Nephron progenitor cell (in vitro differentiated cells): ENCODE measurements around the gene CNGB1.

ENCODE experiments used
- DNase-seq: peaks from one replicate; pipeline ENCODE4 v3.0.0; 2021
- H3K27ac Mint-ChIP-seq: 2 replicates; pipeline ENCODE4 v1.8.0; 2021; ENCODE audit warnings: mild to moderate bottlenecking, moderate library complexity, mixed read lengths
- H3K27me3 Mint-ChIP-seq: 2 replicates; pipeline ENCODE4 v1.8.0; 2021; ENCODE audit warnings: mild to moderate bottlenecking, low read depth, mixed read lengths; ENCODE audit not compliant: poor library complexity
- H3K36me3 Mint-ChIP-seq: 2 replicates; pipeline ENCODE4 v1.8.0; 2021; ENCODE audit warnings: low read depth, mixed read lengths
- H3K4me1 Mint-ChIP-seq: 2 replicates; pipeline ENCODE4 v1.8.0; 2021; ENCODE audit warnings: mixed read lengths
- H3K4me3 Mint-ChIP-seq: 2 replicates; pipeline ENCODE4 v1.8.0; 2021; ENCODE audit warnings: mild to moderate bottlenecking, moderate library complexity, mixed read lengths
- H3K9me3 Mint-ChIP-seq: 2 replicates; pipeline ENCODE4 v1.8.0; 2021; ENCODE audit warnings: mild to moderate bottlenecking, moderate library complexity, mixed read lengths
- TF ChIP-seq, protein P1 (sequence below): fragments of 200-600 bp; sonication (generic); IDR thresholded peaks from 2 replicates; pipeline ENCODE4 v1.5.0; 2021; ENCODE audit warnings: antibody characterized with exemption

The CNGB1 gene

GRCh38 chr16:57951204-57951960, 19.5 kb downstream of the CNGB1 start:
- Mint-ChIP-seq H3K36me3 (no peaks in the 10 kb centered on the region), H3K9me3 (no peaks in the 10 kb centered on the region), H3K27me3 (peaks cover 9% of the 10 kb centered on the region), H3K4me1 (peaks cover 4% of the 10 kb centered on the region), H3K4me3 (no peak overlapping the region), H3K27ac (no peak overlapping the region)
- DNase-seq = no peak
- TF ChIP-seq, protein P1, sequence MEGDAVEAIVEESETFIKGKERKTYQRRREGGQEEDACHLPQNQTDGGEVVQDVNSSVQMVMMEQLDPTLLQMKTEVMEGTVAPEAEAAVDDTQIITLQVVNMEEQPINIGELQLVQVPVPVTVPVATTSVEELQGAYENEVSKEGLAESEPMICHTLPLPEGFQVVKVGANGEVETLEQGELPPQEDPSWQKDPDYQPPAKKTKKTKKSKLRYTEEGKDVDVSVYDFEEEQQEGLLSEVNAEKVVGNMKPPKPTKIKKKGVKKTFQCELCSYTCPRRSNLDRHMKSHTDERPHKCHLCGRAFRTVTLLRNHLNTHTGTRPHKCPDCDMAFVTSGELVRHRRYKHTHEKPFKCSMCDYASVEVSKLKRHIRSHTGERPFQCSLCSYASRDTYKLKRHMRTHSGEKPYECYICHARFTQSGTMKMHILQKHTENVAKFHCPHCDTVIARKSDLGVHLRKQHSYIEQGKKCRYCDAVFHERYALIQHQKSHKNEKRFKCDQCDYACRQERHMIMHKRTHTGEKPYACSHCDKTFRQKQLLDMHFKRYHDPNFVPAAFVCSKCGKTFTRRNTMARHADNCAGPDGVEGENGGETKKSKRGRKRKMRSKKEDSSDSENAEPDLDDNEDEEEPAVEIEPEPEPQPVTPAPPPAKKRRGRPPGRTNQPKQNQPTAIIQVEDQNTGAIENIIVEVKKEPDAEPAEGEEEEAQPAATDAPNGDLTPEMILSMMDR = no peak

DNA sequence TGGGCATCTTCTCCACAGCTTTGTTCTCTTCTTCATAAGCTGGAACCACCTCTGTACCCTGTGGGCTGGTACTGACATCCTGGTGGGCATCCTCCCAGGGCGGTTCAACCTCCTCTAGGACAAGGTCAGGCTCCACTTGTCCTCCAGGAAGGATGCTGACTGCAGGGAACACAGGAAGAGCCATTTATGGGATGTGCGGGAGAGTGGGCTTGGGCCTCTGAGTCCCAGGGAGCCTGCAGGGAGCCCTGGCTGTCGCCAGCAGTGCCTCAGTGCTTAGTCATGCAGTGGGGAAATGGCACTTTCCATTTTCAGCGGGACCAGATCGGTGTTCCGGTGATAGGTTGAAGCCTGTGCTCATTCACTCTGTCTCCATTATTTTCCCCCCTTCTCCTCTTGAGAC, 20.5 kb downstream of the CNGB1 start:
- TF ChIP-seq, protein P1 = no peak
- no peaks in the 10 kb centered on the region for H3K9me3 Mint-ChIP-seq
- no peak overlapping the region for H3K27ac Mint-ChIP-seq
- H3K4me1 Mint-ChIP-seq = peaks cover under 1% of the 10 kb centered on the region
- no peaks in the 10 kb centered on the region for H3K36me3 Mint-ChIP-seq
- DNase-seq = no peak
- H3K27me3 Mint-ChIP-seq = peaks cover 13% of the 10 kb centered on the region
- H3K4me3 Mint-ChIP-seq = no peak overlapping the region

DNA sequence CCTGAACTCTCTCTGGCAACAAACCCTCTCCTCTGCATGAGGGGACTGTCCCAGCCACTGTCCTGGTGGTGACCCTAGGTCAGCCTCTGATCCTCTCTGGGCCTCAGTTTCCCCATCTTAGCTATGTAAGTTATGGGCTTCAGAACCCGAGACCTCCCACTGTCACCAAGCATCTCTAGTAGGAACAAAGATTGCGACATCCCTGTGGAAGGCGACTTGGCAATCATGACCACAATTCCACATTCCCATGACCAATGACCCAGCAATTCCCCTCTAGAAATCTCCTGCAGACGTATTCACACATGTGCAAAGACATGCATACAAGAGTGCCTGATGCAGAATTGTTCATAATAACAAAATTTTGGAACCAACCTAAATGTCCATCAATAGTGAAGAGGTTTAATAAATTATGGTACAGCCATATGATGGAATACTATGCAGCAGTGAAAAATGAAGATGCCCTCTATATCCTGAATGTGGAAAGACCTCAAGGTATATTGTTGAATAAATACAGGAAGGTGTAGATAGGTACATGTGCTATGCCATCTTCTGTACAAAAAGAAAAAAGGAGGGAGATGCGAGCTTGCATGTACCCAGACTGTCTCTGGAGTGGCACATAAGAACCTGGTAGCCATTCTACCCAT, 21.2 kb downstream of the CNGB1 start:
- no peaks in the 10 kb centered on the region for H3K36me3 Mint-ChIP-seq
- TF ChIP-seq, protein P1 = no peak
- no peaks in the 10 kb centered on the region for H3K9me3 Mint-ChIP-seq
- DNase-seq = no peak
- H3K4me3 Mint-ChIP-seq = no peak overlapping the region
- H3K27ac Mint-ChIP-seq = no peak overlapping the region
- H3K4me1 Mint-ChIP-seq = no peaks in the 10 kb centered on the region
- peaks cover 13% of the 10 kb centered on the region for H3K27me3 Mint-ChIP-seq

DNA sequence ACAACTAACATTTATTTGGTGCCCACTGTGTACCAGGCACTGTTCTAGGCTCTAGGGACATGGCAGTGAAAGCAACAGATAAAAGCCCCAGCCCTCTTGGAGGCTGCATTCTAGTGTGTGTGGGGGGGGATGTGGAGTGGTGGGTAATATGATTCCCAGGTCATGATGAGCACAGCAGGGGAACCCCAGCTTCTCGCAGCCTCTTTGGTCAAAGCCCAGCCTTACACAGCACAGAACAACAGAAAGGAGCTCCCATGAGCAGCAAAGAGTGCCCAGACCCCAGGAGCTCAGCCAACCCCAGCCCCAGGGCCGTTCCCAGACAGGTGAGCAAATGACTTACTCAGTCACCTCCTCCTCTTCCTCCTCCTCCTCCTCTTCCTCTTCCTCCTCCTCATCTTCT, 21.9 kb downstream of the CNGB1 start:
- TF ChIP-seq, protein P1 = no peak
- Mint-ChIP-seq H3K4me1 (no peaks in the 10 kb centered on the region), H3K27ac (no peak overlapping the region), H3K4me3 (no peak overlapping the region), H3K36me3 (no peaks in the 10 kb centered on the region), H3K27me3 (peaks cover 15% of the 10 kb centered on the region), H3K9me3 (no peaks in the 10 kb centered on the region)
- no peak for DNase-seq

GRCh38 chr16:57948027-57948426, 22.9 kb downstream of the CNGB1 start:
- Mint-ChIP-seq H3K27ac (no peak overlapping the region), H3K4me1 (no peaks in the 10 kb centered on the region), H3K9me3 (no peaks in the 10 kb centered on the region), H3K27me3 (peaks cover 18% of the 10 kb centered on the region), H3K4me3 (no peak overlapping the region), H3K36me3 (no peaks in the 10 kb centered on the region)
- TF ChIP-seq, protein P1 = no peak
- DNase-seq = no peak

- no peaks in the 10 kb centered on the region for H3K4me1 Mint-ChIP-seq
- H3K27ac Mint-ChIP-seq = no peak overlapping the region
- no peak for DNase-seq
- H3K9me3 Mint-ChIP-seq = no peaks in the 10 kb centered on the region
- H3K27me3 Mint-ChIP-seq = peaks cover 20% of the 10 kb centered on the region
- TF ChIP-seq, protein P1 = no peak
- no peak overlapping the region for H3K4me3 Mint-ChIP-seq
- H3K36me3 Mint-ChIP-seq = no peaks in the 10 kb centered on the region
Measured at GRCh38 chr16:57947261-57947660, 23.7 kb downstream of the CNGB1 start.
